PC-3 (cell line): ENCODE data around the gene NLRP1. TPM values are rescaled to one million over a fixed set of nuclear protein-coding genes. Genes with fewer than 3 reads are reported as not detected.
A peak's percentile ranks its signal among the peaks of the same experiment; 100 is the strongest.

Experiments
- ATAC-seq: fragments of 200-7000 bp; cut with Tn5 transposase; 2 replicates; pipeline ENCODE4 v1.9.1; 2020; ENCODE audit warnings: mild to moderate bottlenecking, moderate library complexity
- BruUV-seq: library from RNA; stranded (reverse); fragments of 400-500 nt; replicated peaks from 2 replicates; lab custom pipeline; 2021; lab: Mats Ljungman, UMichigan
- CTCF ChIA-PET: fragments of 300-600 bp; sonication (Branson Sonifier 250); formaldehyde crosslinking; loops from one replicate; lab custom pipeline; 2022; ENCODE audit warnings: antibody characterized with exemption; lab: Charles Lee
- POLR2A ChIA-PET: fragments of 300-600 bp; sonication (Branson Sonifier 250); formaldehyde crosslinking; loops from one replicate; lab custom pipeline; 2022; ENCODE audit warnings: antibody characterized with exemption; ENCODE audit not compliant: unreplicated experiment; lab: Charles Lee
- DNase-seq: peaks from one replicate; pipeline ENCODE4 v3.0.0-alpha.2; 2015
- H2AFZ ChIP-seq: fragments of 300-600 bp; sonication (generic); 2 replicates; pipeline ENCODE4 v1.6.0; 2016; ENCODE audit warnings: antibody characterized with exemption, low read length
- H3F3A ChIP-seq: fragments of 300-600 bp; sonication (generic); one replicate; pipeline ENCODE4 v1.6.0; 2017; ENCODE audit warnings: antibody characterized with exemption, low read length, control low read depth, mild to moderate bottlenecking; ENCODE audit not compliant: unreplicated experiment
- H3K27ac ChIP-seq: fragments of 300-600 bp; sonication (generic); 2 replicates; pipeline ENCODE4 v1.5.1; 2016; ENCODE audit warnings: mild to moderate bottlenecking, low read length
- H3K27me3 ChIP-seq: fragments of 300-600 bp; sonication (generic); 2 replicates; pipeline ENCODE4 v1.6.1; 2016; ENCODE audit warnings: low read length, mixed read lengths
- H3K36me3 ChIP-seq: fragments of 300-600 bp; sonication (generic); 2 replicates; pipeline ENCODE4 v1.6.1; 2016; ENCODE audit warnings: low read depth, mixed run types, low read length, mixed read lengths
- H3K4me1 ChIP-seq: fragments of 300-600 bp; sonication (generic); 2 replicates; pipeline ENCODE4 v1.5.1; 2016; ENCODE audit warnings: low read length; ENCODE audit not compliant: insufficient read depth
- H3K4me2 ChIP-seq: fragments of 300-600 bp; sonication (generic); 2 replicates; pipeline ENCODE4 v1.6.0; 2016; ENCODE audit warnings: low read length
- H3K4me3 ChIP-seq: fragments of 300-600 bp; sonication (generic); 2 replicates; pipeline ENCODE4 v1.5.1; 2016; ENCODE audit warnings: mild to moderate bottlenecking, low read length, mixed read lengths
- H3K79me2 ChIP-seq: fragments of 300-600 bp; sonication (generic); 2 replicates; pipeline ENCODE4 v1.6.1; 2017; ENCODE audit warnings: low read length, mixed read lengths
- H3K9ac ChIP-seq: fragments of 300-600 bp; sonication (generic); 2 replicates; pipeline ENCODE4 v1.6.0; 2016; ENCODE audit warnings: mild to moderate bottlenecking, low read length
- H3K9me2 ChIP-seq: fragments of 300-600 bp; sonication (generic); replicated peaks from 2 replicates; pipeline ENCODE4 v1.6.1; 2016; ENCODE audit warnings: mixed run types, low read length, mixed read lengths
- H3K9me3 ChIP-seq: fragments of 300-600 bp; sonication (generic); 2 replicates; pipeline ENCODE4 v1.6.1; 2016; ENCODE audit warnings: low read length, mixed read lengths
- H4K20me1 ChIP-seq: fragments of 300-600 bp; sonication (generic); 2 replicates; pipeline ENCODE4 v1.6.1; 2016; ENCODE audit warnings: low read length, mixed read lengths
- CTCF ChIP-seq: fragments of 300-600 bp; sonication (generic); conservative IDR thresholded peaks from 2 replicates; pipeline ENCODE4 v1.5.1; 2017; ENCODE audit warnings: antibody characterized with exemption, low read depth, mild to moderate bottlenecking, low read length
- EZH2 ChIP-seq: fragments of 300-600 bp; sonication (generic); IDR thresholded peaks from one replicate; pipeline ENCODE4 v1.6.1; 2017; ENCODE audit warnings: antibody characterized with exemption, mild to moderate bottlenecking, low read length; ENCODE audit not compliant: unreplicated experiment
- EZH2phosphoT487 ChIP-seq: fragments of 300-600 bp; sonication (generic); IDR thresholded peaks from 2 replicates; pipeline ENCODE4 v1.6.1; 2018; ENCODE audit warnings: mild to moderate bottlenecking, antibody characterized with exemption, low read length, borderline replicate concordance
- intact Hi-C: fragments of 100-400 bp; cut with micrococcal nuclease; formaldehyde crosslinking; loops from 2 replicates; pipeline ENCODE4 v1.9.0; 2023
- total RNA-seq: library from RNA; depleted of rRNA; stranded (reverse); fragments of >200 nt; gene quantifications from 2 replicates; pipeline ENCODE4 v1.2.3, GENCODE V29; 2014

Gene NLRP1
- total RNA-seq, 1 experiment from 2014 or later, result 1.8 TPM

DNA sequence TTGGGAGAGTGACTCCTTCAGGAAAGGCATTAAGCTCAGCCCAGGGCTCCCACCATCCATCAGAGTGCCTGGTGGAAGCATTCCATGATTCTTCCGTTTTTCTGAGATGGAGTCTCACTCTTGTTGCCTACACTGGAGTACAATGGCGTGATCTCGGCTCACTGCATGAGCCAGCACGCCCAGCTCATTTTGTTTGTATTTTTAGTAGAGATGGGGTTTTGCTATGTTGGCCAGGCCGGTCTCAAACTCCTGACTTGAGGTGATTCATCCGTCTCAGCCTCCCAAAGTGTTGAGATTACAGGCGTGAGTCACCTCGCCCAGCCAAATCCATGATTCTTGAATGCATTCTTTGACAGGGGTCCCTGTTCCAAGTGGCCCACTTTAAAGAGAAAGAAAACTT is 74.8 kb downstream of the NLRP1 start:
- DNase-seq (no peak), ATAC-seq (no peak)
- Histone ChIP-seq H3F3A (no peaks in the 10 kb centered on the region), H3K4me1 (no peaks in the 10 kb centered on the region), H3K27ac (no peak overlapping the region), H3K27me3 (no peaks in the 10 kb centered on the region), H3K79me2 (no peaks in the 10 kb centered on the region), H3K9me3 (no peaks in the 10 kb centered on the region), H4K20me1 (no peaks in the 10 kb centered on the region), H3K4me3 (no peak overlapping the region), H3K36me3 (no peaks in the 10 kb centered on the region), H3K4me2 (no peak overlapping the region), H2AFZ (no peak overlapping the region), H3K9ac (no peak overlapping the region), H3K9me2 (no peaks in the 10 kb centered on the region)
- CTCF ChIA-PET, result no interaction called here
- BruUV-seq, result no TSS peak
- TF ChIP-seq EZH2 (no peak), CTCF (no peak), EZH2phosphoT487 (no peak)
- POLR2A ChIA-PET, result no interaction called here
- intact Hi-C loops, result loop anchor here (5.0 kb wide), 2 partner anchors 73 to 913 kb away; partner anchors contain the start of gene NLRP1

DNA sequence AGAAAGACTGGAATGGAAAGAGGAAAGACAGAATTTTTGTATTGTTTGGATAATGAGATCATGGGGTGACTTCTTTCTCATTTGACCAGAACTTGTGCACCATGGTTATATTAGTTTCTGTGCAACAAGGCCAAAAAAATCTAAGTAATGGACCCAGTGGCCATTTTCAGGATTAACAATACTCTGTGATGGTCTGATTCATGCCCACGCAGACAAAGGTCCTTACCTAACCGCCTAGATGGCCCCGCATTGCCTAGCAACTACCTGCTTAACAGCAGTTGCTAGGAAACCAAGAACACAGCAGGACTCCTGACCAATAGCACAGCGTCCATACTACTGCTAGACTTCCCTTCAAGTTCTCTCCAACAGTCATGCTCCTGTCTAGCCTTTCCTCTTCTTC is 75.5 kb downstream of the NLRP1 start:
- no peaks in the 10 kb centered on the region for H3K4me1 ChIP-seq
- H3K79me2 ChIP-seq, result no peaks in the 10 kb centered on the region
- no TSS peak for BruUV-seq
- no peak overlapping the region for H3K4me2 ChIP-seq
- no peak for TF ChIP-seq EZH2phosphoT487
- TF ChIP-seq CTCF, result no peak
- TF ChIP-seq EZH2, result no peak
- DNase-seq (no peak), ATAC-seq (no peak)
- H3K9me3 ChIP-seq, result no peaks in the 10 kb centered on the region
- no peak overlapping the region for H3K4me3 ChIP-seq
- H3K9ac ChIP-seq, result no peak overlapping the region
- H3F3A ChIP-seq, result no peaks in the 10 kb centered on the region
- H4K20me1 ChIP-seq, result no peaks in the 10 kb centered on the region
- no peak overlapping the region for H2AFZ ChIP-seq
- intact Hi-C loops, result loop anchor here (5.0 kb wide), 2 partner anchors 73 to 913 kb away; partner anchors contain the start of gene NLRP1
- no peaks in the 10 kb centered on the region for H3K36me3 ChIP-seq
- ChIA-PET POLR2A (no interaction called here), CTCF (no interaction called here)
- no peak overlapping the region for H3K27ac ChIP-seq
- H3K9me2 ChIP-seq, result no peaks in the 10 kb centered on the region
- no peaks in the 10 kb centered on the region for H3K27me3 ChIP-seq

DNA sequence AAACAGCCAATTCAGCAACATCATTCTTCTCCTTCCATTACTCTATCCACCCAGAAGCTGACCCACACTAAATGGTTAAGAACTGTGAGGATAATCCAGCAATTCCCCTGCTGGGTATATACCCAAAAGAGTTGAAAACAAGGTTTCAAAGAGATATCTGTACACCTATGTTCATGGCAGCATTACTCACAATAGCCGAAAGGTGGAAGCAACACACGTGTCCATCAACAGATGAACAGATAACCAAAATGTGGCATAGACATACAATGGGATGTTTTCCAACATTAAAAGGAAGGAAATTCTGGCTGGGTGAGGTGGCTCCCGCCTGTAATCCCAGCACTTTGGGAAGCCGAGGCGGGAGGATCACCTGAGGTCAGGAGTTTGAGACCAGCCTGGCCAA is 78.0 kb downstream of the NLRP1 start:
- H3K27ac ChIP-seq, result no peak overlapping the region
- H4K20me1 ChIP-seq, result no peaks in the 10 kb centered on the region
- H3K9ac ChIP-seq, result no peak overlapping the region
- no peak overlapping the region for H3K4me2 ChIP-seq
- no peak overlapping the region for H3K4me3 ChIP-seq
- no peaks in the 10 kb centered on the region for H3K9me3 ChIP-seq
- no peaks in the 10 kb centered on the region for H3K36me3 ChIP-seq
- ATAC-seq (peak; percentile 70), DNase-seq (peak; percentile 76)
- H3F3A ChIP-seq, result no peaks in the 10 kb centered on the region
- ChIA-PET POLR2A (no interaction called here), CTCF (no interaction called here)
- H3K4me1 ChIP-seq, result no peaks in the 10 kb centered on the region
- no TSS peak for BruUV-seq
- no peak overlapping the region for H2AFZ ChIP-seq
- peak; percentile 50; the same call in 1 of the 2 replicates for TF ChIP-seq CTCF
- no peak for TF ChIP-seq EZH2
- no peaks in the 10 kb centered on the region for H3K27me3 ChIP-seq
- no peaks in the 10 kb centered on the region for H3K9me2 ChIP-seq
- H3K79me2 ChIP-seq, result no peaks in the 10 kb centered on the region
- intact Hi-C loops, result loop anchor here (5.0 kb wide), 2 partner anchors 76 to 916 kb away; partner anchors contain the start of gene NLRP1
